GM18873 (cell line): Measurements from ENCODE around the gene DNMT3B.
A peak's percentile ranks its signal among the peaks of the same experiment; 100 is the strongest.
"Not testable (repeated sequence)": the region's sequence is repeated elsewhere in the genome, so short reads cannot be mapped to it uniquely, and the experiment has no call there.

Experiments used
- ATAC-seq: cut with Tn5 transposase; IDR thresholded peaks from one replicate; pipeline ENCODE4 v1.9.1; 2021; ENCODE audit warnings: mild to moderate bottlenecking, moderate library complexity, moderate number of reproducible peaks; ENCODE audit not compliant: unreplicated experiment, low FRiP score

The DNMT3B gene

DNA sequence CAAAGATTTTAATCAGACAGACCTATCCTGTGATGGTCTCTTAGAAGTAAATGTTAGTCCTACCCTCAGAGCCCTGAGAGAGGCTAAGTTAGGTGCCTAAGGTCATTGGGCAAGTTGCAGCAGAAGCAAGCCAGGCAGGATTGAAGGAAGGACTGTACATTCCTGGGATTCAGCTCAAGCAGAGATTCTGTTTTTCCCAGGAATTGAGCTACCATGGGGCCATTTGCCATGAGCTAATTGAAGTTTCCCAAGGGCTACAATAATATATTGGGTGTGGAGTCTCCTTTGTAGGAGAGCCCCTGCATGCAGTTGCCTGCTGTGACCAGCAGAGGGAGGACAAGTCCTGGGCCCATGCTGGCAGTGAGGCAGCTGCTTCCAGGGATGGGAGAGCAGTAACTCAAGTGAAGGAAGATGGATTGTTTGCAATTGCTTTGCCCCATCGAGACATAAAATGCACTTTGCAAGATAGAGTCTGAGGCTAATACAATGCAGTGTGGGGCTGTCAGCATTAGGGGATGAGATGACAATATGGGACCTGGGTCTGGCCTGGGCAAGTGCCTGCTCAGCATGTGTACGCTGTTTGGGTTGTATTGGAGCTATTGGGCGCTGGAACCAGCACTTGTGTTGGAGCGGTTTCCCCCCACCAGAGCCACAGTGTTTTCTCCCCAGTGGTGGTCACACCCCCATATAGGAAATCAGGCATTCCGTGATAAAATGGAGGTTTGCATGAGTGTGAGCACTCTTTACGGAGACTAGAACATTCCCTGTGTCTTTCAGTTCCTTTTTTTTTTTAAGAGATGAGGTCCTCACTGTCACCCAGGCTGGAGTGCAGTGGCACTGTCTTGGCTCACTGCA, 27.9 kb downstream of the DNMT3B start:
- no peak for ATAC-seq

DNA sequence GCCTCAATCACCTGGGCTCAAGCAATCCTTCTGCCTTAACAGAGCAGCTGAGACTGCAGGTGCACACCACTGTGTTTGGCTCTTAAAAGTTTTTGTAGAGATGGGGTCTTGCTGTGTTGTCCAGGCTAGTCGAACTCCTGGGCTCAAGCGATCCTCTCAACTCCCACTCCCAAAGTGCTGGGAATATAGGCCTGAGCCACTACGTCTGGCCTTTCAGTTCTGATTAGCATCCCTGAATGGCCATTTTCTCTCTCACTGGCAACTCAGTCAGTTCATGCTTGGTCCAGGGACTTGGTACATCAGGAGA, 28.5 kb downstream of the DNMT3B start:
- ATAC-seq = no peak

DNA sequence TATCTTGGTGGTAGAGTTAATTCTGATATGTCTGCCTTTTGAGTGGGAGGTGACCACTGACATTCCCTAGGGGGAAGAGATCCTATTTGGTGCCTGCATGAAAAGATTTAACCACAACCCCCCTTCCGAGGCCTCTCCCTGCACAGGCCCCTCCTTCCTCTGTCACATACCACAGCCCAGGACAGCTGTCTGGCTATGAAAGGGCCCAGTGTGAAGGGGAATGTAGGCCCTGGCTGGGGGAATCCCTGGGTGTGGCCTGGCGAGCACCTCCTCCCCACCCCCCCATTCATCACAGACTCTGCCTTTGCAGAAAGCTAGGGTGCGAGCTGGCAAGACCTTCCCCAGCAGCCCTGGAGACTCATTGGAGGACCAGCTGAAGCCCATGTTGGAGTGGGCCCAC, 30.1 kb downstream of the DNMT3B start:
- ATAC-seq = peak; percentile 43

DNA sequence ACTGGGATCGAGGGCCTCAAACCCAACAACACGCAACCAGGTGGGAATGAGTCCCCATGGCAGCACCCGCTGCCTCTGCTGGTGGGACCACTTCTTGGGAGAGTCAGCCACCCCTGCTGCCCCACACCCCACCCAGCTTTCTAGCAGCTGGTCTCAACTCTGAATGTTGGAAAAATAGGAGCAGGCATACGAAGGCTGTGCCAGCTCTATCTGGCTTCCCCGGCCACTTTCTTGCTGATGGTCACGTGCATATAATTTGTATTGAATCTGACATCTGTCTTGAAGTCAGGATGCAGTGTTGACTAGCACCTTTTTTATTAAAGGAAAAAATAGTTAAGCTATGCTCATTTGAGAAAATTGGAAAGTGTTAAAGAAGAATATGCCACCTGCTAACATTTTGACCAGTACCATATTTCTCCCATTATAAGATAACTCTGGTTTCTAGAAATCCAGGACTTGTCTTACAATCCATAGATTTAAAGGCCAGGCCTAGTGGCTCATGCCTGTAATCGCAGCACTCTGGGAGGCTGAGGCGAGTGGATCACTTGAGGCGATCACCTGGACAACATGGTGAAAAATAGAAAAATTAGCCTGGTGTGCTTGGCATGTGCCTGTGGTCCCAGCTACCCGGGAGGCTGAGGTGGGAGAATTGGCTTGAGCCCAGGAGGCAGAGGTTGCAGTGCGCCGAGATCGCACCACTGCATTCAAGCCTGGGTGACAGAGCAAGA, 30.7 kb downstream of the DNMT3B start:
- no peak for ATAC-seq

DNA sequence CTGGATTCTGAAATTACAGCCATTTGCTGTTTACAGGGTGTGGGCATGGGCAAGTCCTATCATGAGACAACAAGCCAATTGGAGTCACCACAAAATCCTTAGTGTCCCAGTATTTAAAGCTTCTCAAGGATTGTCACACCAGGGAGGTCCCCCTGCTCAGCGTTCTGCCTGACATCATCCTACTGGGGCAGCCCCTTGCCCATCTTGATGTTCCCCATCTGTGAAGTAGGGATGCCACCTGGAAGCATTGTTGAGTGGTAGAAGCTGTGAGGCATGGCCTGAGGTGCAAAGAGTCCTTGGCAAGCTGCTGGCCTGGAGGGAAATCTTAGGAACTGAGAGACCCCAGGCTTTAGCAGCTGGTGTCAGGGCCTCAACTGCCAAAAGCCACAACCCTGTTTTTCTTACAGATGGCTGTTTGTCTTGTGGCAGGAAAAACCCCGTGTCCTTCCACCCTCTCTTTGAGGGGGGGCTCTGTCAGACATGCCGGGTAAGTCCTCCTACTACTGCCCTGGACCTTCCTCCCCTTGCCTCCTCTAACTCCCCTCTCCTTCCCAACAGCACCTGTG, 34.3 kb downstream of the DNMT3B start:
- no peak for ATAC-seq

DNA sequence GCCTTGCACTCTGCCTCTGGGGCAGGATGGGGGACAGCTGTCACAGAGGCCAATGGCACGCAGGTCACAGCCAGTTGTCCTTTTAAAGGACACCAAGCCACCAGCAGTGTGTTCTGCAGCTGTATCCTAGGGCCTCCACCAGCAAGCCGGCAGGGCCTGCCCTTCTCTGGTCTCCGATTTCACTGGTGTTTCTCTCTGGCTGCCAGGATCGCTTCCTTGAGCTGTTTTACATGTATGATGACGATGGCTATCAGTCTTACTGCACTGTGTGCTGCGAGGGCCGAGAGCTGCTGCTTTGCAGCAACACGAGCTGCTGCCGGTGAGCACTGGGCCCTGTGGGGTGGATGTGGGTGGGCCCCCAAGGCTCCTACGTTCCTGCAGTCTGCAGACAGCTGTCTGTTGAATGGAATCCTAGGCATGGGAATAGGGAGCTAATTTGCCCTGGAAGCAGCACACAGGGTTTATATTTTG, 34.8 kb downstream of the DNMT3B start:
- ATAC-seq = no peak

DNA sequence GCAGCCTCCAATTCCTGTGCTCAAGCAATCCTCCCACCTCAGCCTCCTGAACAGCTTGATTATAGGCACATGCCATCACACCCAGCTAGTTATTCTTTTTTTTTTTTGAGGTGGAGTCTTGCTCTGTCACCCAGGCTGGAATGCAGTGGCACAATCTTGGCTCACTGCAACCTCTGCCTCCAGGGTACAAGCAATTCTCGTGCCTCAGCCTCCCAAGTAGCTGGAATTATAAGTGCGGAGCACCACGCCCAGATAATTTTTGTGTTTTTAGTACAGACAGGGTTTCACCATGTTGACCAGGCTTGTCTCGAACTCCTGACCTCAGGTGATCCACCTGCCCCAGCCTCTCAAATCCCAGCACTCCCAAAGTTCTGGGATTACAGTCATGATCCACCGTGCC, 35.4 kb downstream of the DNMT3B start:
- not testable (repeated sequence) for ATAC-seq

DNA sequence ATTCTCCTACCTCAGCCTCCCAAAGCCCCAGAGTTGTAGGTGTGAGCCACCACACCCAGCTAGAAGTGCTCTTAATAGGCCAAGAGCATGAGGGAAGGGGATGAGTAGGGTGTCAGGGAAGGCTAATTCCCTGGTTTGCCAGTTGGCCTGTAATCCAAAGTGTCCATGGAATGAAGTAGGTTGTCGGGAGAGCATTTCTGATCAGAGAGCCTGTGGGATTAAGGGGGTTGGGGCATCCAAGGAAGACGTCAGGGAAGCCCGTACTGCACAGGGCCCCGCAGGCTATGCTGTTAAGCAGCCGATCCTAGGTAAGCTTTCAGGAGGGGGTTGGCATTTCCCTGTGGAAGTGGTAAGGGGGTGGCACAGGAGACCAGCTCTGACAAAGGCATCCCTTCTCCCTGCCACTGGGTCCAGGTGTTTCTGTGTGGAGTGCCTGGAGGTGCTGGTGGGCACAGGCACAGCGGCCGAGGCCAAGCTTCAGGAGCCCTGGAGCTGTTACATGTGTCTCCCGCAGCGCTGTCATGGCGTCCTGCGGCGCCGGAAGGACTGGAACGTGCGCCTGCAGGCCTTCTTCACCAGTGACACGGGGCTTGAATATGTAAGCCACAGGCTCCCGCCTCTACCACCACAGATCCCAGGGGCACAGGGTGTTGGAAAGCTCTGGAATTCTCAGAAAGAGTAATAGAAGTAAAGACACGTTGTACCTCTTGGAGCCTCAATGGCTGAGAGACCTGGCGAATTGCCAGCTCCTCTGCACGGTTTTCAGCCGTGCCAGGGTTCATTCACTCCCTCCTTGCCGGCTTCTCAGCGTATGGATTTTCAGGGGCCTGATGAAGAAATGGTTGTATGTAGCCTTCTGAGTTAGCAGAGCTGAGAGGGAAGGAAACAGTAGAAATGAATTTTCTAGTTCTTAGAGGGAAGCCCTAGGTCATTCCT, 36.1 kb downstream of the DNMT3B start:
- no peak for ATAC-seq

DNA sequence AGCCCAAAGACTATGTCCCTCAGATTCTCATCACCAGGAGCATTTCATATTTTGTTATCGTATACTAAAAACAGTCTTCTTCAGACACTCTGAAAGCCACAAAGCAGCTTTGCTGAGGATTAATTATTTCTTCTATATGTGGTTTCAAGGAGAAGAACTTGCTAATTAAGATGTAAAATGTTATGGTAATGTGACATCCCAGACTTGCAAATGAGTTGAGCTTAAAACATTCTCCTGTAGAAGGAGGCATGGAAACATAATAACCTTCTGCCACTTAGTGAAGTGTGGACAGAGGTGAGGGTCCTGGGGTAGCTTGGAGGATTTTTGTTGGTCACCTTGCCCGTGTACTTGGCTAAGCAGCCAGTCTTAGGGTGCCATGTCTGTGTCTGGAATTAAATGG, 40.9 kb downstream of the DNMT3B start:
- ATAC-seq = no peak

DNA sequence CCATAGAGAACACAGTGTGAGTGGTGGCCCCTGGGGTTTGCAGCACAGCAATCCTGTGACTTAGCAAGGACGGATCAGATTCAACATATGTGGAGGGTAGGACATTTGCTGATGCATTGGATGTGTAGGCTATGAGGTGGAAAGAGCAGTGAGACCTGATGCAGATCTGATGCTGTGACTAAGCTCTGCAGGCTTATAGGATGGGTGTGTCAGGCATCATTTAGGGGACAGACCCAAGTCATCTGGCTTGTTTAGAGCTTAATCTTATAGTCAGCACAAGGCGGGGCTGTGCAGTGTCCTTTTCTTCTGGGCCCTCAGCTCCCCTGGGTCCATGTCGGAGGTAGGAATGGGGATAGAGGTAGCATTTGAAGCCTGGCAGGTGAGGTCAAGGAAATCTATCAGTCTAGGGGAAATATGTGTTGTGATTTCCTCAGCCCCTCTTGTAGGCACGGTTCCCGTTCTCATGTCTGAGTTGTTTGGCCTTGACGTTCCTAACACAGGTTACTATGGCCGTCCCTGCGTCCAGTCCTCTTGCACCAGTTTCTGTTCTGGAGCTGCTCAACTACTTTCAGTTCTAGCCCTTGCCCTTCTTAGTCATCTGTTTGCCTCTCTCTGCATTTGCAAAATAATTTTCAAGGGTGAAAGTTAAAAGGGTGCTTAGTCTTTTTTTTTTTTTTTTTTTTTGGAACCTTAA, 42.0 kb downstream of the DNMT3B start:
- ATAC-seq = no peak

DNA sequence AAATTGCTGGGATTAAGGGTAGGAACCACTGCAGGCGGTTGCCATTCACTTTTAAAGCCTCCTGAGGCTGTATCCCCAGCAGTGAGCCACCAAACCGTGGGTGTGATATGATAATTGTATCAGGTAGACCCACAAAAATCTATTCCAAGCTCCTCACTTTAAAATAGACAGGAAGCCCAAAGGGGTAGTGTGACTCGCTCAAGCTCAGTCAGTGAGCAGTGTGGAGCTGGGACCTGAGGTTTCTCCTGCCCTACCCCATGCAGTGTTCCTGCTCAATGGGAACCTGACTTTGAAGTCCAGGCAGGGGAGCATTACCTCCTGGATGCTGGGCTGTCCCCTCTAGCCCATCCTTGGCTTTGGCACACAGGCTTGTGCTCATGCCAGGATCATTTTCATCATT, 42.6 kb downstream of the DNMT3B start:
- no peak for ATAC-seq

DNA sequence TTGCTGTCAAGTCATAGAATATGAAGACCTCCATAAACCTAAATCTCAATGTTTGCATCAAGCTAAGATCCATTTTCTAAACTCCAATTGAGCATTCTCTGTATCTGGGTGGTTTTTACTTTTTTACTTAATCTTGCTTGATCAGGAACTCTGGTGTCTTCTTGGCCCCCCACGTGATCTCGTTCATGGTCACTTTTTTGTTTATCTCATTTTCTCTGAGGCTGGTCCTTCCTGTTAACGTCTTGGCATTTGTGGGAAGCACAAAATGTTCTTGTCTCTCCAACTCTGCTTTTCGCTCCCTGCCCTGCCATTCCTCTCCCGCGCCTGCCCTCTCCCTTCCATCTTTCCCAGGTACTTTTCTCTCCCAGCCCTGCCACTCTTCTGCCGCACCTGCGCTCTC, 43.5 kb downstream of the DNMT3B start:
- ATAC-seq = no peak

DNA sequence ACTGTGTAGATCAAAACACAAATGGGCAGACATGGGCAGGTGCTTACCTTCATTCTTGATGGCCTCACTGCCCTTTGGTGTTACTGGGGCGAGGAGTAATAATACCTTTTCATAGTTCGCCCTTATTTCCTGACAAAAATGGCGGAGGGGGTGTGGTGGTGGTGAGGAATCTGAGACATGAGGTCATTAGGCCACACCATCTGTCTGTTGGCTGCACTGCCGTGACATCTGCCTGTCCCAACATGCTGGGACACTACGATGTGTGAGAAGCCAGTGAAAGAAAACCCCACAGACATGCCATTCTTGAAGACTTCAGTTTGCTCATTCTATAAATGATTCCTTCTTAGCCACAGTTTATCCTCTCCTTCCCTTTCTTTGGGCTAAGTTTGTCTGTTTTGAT, 44.2 kb downstream of the DNMT3B start:
- no peak for ATAC-seq

DNA sequence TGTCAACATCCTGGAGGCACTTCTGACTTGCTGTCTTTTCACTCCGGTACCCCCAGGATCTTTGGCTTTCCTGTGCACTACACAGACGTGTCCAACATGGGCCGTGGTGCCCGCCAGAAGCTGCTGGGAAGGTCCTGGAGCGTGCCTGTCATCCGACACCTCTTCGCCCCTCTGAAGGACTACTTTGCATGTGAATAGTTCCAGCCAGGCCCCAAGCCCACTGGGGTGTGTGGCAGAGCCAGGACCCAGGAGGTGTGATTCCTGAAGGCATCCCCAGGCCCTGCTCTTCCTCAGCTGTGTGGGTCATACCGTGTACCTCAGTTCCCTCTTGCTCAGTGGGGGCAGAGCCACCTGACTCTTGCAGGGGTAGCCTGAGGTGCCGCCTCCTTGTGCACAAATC, 45.5 kb downstream of the DNMT3B start:
- no peak for ATAC-seq

DNA sequence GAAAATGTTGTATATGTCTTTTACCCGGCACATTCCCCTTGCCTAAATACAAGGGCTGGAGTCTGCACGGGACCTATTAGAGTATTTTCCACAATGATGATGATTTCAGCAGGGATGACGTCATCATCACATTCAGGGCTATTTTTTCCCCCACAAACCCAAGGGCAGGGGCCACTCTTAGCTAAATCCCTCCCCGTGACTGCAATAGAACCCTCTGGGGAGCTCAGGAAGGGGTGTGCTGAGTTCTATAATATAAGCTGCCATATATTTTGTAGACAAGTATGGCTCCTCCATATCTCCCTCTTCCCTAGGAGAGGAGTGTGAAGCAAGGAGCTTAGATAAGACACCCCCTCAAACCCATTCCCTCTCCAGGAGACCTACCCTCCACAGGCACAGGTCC, 46.3 kb downstream of the DNMT3B start:
- ATAC-seq = no peak

DNA sequence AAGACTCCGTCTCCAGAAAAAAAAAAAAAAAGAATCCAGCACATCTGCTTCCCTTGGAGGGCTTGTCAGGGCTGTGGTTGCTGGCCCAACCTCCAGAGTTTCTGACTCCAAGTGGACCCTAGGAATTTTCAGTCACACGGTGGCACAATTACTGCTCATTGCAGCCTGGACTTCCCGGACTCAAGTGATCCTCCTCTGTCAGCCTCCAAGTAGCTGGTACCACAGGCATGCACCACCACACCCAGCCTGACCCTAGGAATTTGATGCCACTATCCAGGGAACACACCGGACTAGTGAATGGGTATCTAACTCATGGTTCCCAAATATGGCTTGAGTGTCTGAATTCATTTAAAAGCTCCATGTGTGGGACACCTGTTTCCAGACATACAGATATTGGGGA, 47.7 kb downstream of the DNMT3B start:
- ATAC-seq = no peak

DNA sequence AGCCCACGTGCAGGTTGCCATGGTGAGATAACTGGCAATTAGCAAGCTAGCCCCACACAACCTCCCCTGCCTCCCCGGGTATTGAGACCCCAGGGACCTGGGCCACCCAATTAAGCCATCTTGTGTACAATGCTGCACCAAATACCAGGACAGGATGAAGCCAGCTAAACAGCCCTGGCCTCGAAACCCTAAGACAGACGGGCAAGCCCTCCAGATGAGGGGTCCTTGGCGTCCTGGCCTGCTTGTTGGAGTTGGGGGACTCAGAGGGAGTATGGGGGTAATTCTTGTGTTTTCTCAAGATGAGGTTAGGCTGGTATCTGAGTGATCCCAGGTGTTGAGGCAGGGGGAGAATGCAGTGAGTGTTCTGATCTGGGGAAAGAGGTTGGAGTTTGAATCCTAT, 48.8 kb downstream of the DNMT3B start:
- no peak for ATAC-seq

DNA sequence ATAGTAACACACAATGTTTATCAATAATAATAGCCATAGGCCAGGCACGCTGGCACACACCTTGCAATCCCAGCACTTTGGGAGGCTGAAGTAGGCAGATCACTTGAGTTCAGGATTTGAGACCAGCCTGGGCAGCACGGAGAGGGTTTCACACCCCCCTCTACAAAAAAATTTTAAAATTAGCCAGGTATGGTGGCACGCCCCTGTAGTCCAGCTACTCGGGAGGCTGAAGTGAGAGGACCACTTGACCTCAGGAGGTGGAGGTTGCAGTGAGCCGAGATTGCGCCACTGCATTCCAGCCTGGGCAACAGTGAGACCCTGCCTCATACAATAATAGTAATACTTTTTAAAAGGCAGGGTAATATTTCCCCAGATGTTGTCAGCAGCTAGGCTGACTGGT, 49.7 kb downstream of the DNMT3B start:
- no peak for ATAC-seq

DNA sequence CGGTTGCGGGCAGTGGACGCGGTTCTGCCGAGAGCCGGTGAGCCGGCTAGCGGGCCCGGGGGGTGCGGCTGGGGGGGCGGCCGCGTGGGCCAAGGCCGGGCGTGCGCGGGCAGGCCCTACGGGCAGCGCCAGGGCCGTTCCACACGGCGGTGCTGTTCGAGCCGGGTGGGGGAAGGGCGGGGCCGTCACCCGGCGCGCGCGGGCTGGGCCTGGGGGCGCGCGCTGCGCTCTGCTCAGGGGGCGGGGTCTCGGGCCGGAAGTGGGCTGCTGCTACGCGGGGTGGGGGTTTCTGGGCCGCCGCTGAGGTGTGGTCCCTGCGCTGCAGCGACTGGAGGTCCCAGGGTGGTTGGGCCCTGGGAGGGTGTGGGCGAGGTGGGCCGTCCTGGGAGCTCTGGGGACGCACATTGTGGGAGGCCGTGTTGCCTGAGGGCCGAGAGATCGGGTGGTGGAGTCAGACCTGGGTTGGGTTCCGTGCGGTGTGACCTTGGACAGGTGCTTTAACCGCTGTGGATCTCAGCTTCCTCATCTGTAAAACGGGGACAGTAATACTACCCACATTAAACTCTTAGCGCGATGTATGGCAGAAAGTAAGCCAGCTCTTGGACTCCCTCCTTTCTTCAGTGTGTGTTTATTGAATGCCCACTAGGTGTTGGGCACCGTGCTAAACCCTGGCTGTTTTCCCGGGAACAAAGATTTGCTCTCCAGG, 58.0 kb downstream of the DNMT3B start:
- ATAC-seq = peak; percentile 6
